ENCODE data around the gene RAB3A. TPM values are rescaled to one million over a fixed set of nuclear protein-coding genes. Genes with fewer than 3 reads are reported as not detected.
"Not testable (repeated sequence)": the region's sequence is repeated elsewhere in the genome, so short reads cannot be mapped to it uniquely, and the experiment has no call there.

Gene RAB3A
- total RNA-seq, 2 experiments from 2014 or later: 5.6 to 6.2 TPM

GRCh38 chr19:18221815-18222725 lies 18.2 kb upstream of the RAB3A start:
- ChIA-PET POLR2A (interaction anchor here (1.3 kb wide), 1 partner anchor 101 kb away, joined by 3 read pairs; the partner anchor contains the start of gene LSM4), CTCF (interaction anchor here (0.9 to 1.3 kb wide), 2 partner anchors 58 to 107 kb away, joined by 3 to 5 read pairs; no protein-coding TSS in a partner anchor)
- Mint-ChIP-seq H3K9me3 (ENCODE audit: insufficient read depth) (no peaks in the 10 kb centered on the region), H3K36me3 (ENCODE audit: low read depth) (peaks cover 2% of the 10 kb centered on the region), H3K27ac (no peak overlapping the region), H3K4me3 (no peak overlapping the region), H3K4me1 (ENCODE audit: low read depth) (peaks cover 21% of the 10 kb centered on the region), H3K27me3 (ENCODE audit: low read depth) (peaks cover 38% of the 10 kb centered on the region)
- DNase-seq (no peak), ATAC-seq (no peak)

GRCh38 chr19:18220632-18221275 lies 16.9 kb upstream of the RAB3A start:
- DNase-seq: no peak
- Mint-ChIP-seq H3K27me3 (ENCODE audit: low read depth) (peaks cover 29% of the 10 kb centered on the region), H3K36me3 (ENCODE audit: low read depth) (peaks cover 2% of the 10 kb centered on the region), H3K9me3 (ENCODE audit: insufficient read depth) (no peaks in the 10 kb centered on the region), H3K4me3 (no peak overlapping the region), H3K4me1 (ENCODE audit: low read depth) (peaks cover 19% of the 10 kb centered on the region), H3K27ac (no peak overlapping the region)
- CTCF ChIA-PET: interaction anchor here (0.9 to 1.3 kb wide), 5 partner anchors 12 to 108 kb away, joined by 3 to 8 read pairs (median 3); no protein-coding TSS in a partner anchor
- no peak for ATAC-seq
- POLR2A ChIA-PET: interaction anchor here (1.3 kb wide), 1 partner anchor 102 kb away, joined by 3 read pairs; the partner anchor contains the start of gene LSM4

GRCh38 chr19:18219911-18220631 lies 16.2 kb upstream of the RAB3A start:
- H3K4me3 Mint-ChIP-seq: no peak overlapping the region
- DNase-seq: no peak
- H3K27me3 Mint-ChIP-seq (ENCODE audit: low read depth): peaks cover 23% of the 10 kb centered on the region
- H3K27ac Mint-ChIP-seq: no peak overlapping the region
- no peaks in the 10 kb centered on the region for H3K9me3 Mint-ChIP-seq (ENCODE audit: insufficient read depth)
- ChIA-PET POLR2A (interaction anchor here (0.6 to 1.1 kb wide), 2 partner anchors 13 to 170 kb away, joined by 4 read pairs; no protein-coding TSS in a partner anchor), CTCF (interaction anchor here (0.9 to 1.7 kb wide), 5 partner anchors 12 to 168 kb away, joined by 3 to 8 read pairs (median 6); no protein-coding TSS in a partner anchor)
- peaks cover 2% of the 10 kb centered on the region for H3K36me3 Mint-ChIP-seq (ENCODE audit: low read depth)
- H3K4me1 Mint-ChIP-seq (ENCODE audit: low read depth): peaks cover 16% of the 10 kb centered on the region
- no peak for ATAC-seq

GRCh38 chr19:18218600-18218999 lies 14.8 kb upstream of the RAB3A start:
- no peak overlapping the region for H3K4me3 Mint-ChIP-seq
- no peaks in the 10 kb centered on the region for H3K9me3 Mint-ChIP-seq (ENCODE audit: insufficient read depth)
- H3K27me3 Mint-ChIP-seq (ENCODE audit: low read depth): peaks cover 10% of the 10 kb centered on the region
- DNase-seq (no peak), ATAC-seq (no peak)
- ChIA-PET POLR2A (no interaction called here), CTCF (interaction anchor here (0.9 to 1.7 kb wide), 4 partner anchors 10 to 170 kb away, joined by 3 to 7 read pairs (median 4); no protein-coding TSS in a partner anchor)
- H3K4me1 Mint-ChIP-seq (ENCODE audit: low read depth): peaks cover 6% of the 10 kb centered on the region
- no peaks in the 10 kb centered on the region for H3K36me3 Mint-ChIP-seq (ENCODE audit: low read depth)
- no peak overlapping the region for H3K27ac Mint-ChIP-seq

- peaks cover 10% of the 10 kb centered on the region for H3K27me3 Mint-ChIP-seq (ENCODE audit: low read depth)
- H3K27ac Mint-ChIP-seq: no peak overlapping the region
- ChIA-PET POLR2A (no interaction called here), CTCF (interaction anchor here (1.5 kb wide), 1 partner anchor 10 kb away, joined by 3 read pairs; no protein-coding TSS in a partner anchor)
- no peaks in the 10 kb centered on the region for H3K9me3 Mint-ChIP-seq (ENCODE audit: insufficient read depth)
- DNase-seq (no peak), ATAC-seq (no peak)
- peaks cover 6% of the 10 kb centered on the region for H3K4me1 Mint-ChIP-seq (ENCODE audit: low read depth)
- no peak overlapping the region for H3K4me3 Mint-ChIP-seq
- no peaks in the 10 kb centered on the region for H3K36me3 Mint-ChIP-seq (ENCODE audit: low read depth)
Measured at GRCh38 chr19:18218159-18218558, 14.3 kb upstream of the RAB3A start.

- Mint-ChIP-seq H3K27ac (no peak overlapping the region), H3K4me3 (no peak overlapping the region)
- POLR2A ChIA-PET: no interaction called here
Measured at GRCh38 chr19:18216789-18217188, 12.9 kb upstream of the RAB3A start.

GRCh38 chr19:18214779-18215433 lies 11.1 kb upstream of the RAB3A start:
- no peak overlapping the region for H3K4me3 Mint-ChIP-seq
- ATAC-seq (peak; percentile 27), DNase-seq (no peak)
- H3K27ac Mint-ChIP-seq: no peak overlapping the region
- ChIA-PET POLR2A (no interaction called here), CTCF (interaction anchor here (0.9 kb wide), 1 partner anchor 23 kb away, joined by 3 read pairs; no protein-coding TSS in a partner anchor)
- peaks cover 5% of the 10 kb centered on the region for H3K4me1 Mint-ChIP-seq (ENCODE audit: low read depth)
- peaks cover 3% of the 10 kb centered on the region for H3K27me3 Mint-ChIP-seq (ENCODE audit: low read depth)
- no peaks in the 10 kb centered on the region for H3K36me3 Mint-ChIP-seq (ENCODE audit: low read depth)
- H3K9me3 Mint-ChIP-seq (ENCODE audit: insufficient read depth): no peaks in the 10 kb centered on the region

More at GRCh38 chr19:18216789-18217188, 12.9 kb upstream of the RAB3A start:
- Mint-ChIP-seq H3K4me1 (ENCODE audit: low read depth) (peaks cover 6% of the 10 kb centered on the region), H3K36me3 (ENCODE audit: low read depth) (no peaks in the 10 kb centered on the region), H3K27me3 (ENCODE audit: low read depth) (peaks cover 10% of the 10 kb centered on the region), H3K9me3 (ENCODE audit: insufficient read depth) (no peaks in the 10 kb centered on the region)
- CTCF ChIA-PET: no interaction called here
- ATAC-seq (no peak), DNase-seq (no peak)

GRCh38 chr19:18211683-18212082 lies 7.8 kb upstream of the RAB3A start:
- Mint-ChIP-seq H3K27ac (no peak overlapping the region), H3K9me3 (ENCODE audit: insufficient read depth) (no peaks in the 10 kb centered on the region), H3K4me1 (ENCODE audit: low read depth) (peaks cover 5% of the 10 kb centered on the region), H3K4me3 (no peak overlapping the region), H3K36me3 (ENCODE audit: low read depth) (no peaks in the 10 kb centered on the region), H3K27me3 (ENCODE audit: low read depth) (peaks cover 3% of the 10 kb centered on the region)
- no peak for ATAC-seq
- ChIA-PET CTCF (interaction anchor here (0.9 to 1.5 kb wide), 2 partner anchors 40 to 177 kb away, joined by 3 read pairs; no protein-coding TSS in a partner anchor), POLR2A (no interaction called here)
- DNase-seq: no peak

- not testable (repeated sequence) for H3K36me3 Mint-ChIP-seq (ENCODE audit: low read depth); H3K4me1 Mint-ChIP-seq (ENCODE audit: low read depth); ATAC-seq; H3K27me3 Mint-ChIP-seq (ENCODE audit: low read depth); DNase-seq; H3K27ac Mint-ChIP-seq; H3K9me3 Mint-ChIP-seq (ENCODE audit: insufficient read depth); H3K4me3 Mint-ChIP-seq
- POLR2A ChIA-PET: interaction anchor here (1.1 to 1.5 kb wide), 2 partner anchors 23 to 43 kb away, joined by 3 to 4 read pairs; no protein-coding TSS in a partner anchor
- CTCF ChIA-PET: interaction anchor here (1.0 to 9.2 kb wide), 7 partner anchors 14 to 204 kb away, joined by 3 to 135 read pairs (median 5); a partner anchor contains a TSS
Measured at GRCh38 chr19:18209912-18210311, 6.1 kb upstream of the RAB3A start.

GRCh38 chr19:18208098-18208951 lies 4.5 kb upstream of the RAB3A start:
- Mint-ChIP-seq H3K4me1 (ENCODE audit: low read depth) (peaks cover 12% of the 10 kb centered on the region), H3K36me3 (ENCODE audit: low read depth) (peaks cover under 1% of the 10 kb centered on the region), H3K27me3 (ENCODE audit: low read depth) (peaks cover 3% of the 10 kb centered on the region), H3K9me3 (ENCODE audit: insufficient read depth) (no peaks in the 10 kb centered on the region), H3K4me3 (no peak overlapping the region), H3K27ac (no peak overlapping the region)
- POLR2A ChIA-PET: interaction anchor here (0.6 to 1.2 kb wide), 3 partner anchors 43 to 73 kb away, joined by 3 read pairs; partner anchors contain the start of gene JUND
- peak; percentile 60 for DNase-seq
- no peak for ATAC-seq
- CTCF ChIA-PET: interaction anchor here (0.6 to 9.2 kb wide), 19 partner anchors 9 to 208 kb away, joined by 3 to 135 read pairs (median 3); partner anchors contain the start of genes JUND, MPV17L2 and PIK3R2

All from activated CD8-positive, alpha-beta T cell treated with anti-CD3 and anti-CD28 coated beads, Interleukin-2, amount 10 ng/mL, durations not matched to agents 7 days and 5 days (primary cell).